ENCODE measurements around the gene AMIGO2. TPM values are rescaled to one million over a fixed set of nuclear protein-coding genes. Genes with fewer than 3 reads are reported as not detected.
A peak's percentile ranks its signal among the peaks of the same experiment; 100 is the strongest.

The AMIGO2 gene
- total and polyA plus RNA-seq, 2 donors (not counting 1 experiment from before 2014, with no cell fraction given) = 6.9 to 12.4 TPM

GRCh38 chr12:47080725-47081502 lies 1.2 kb upstream of the AMIGO2 start:
- peak; percentile 38 to 84 for DNase-seq (ENCODE audit: low read depth in 2 of 2)
- no peak for TF ChIP-seq EZH2 (IDR thresholded peaks at IDR 0.05; ENCODE audit: low read length, missing control alignments)
- peak in 1 of 2 donors; percentile 5 for TF ChIP-seq CTCF (conservative IDR thresholded peaks at IDR 0.05 in 1 of 2, IDR thresholded peaks at IDR 0.05 in 1 of 2; ENCODE audit: low read depth in 1 of 2, low read length in 2 of 2)

GRCh38 chr12:47079981-47080724 lies 394 bp upstream of the AMIGO2 start:
- no peak for TF ChIP-seq CTCF (conservative IDR thresholded peaks at IDR 0.05 in 1 of 2, IDR thresholded peaks at IDR 0.05 in 1 of 2; ENCODE audit: low read depth in 1 of 2, low read length in 2 of 2)
- TF ChIP-seq EZH2 (IDR thresholded peaks at IDR 0.05; ENCODE audit: low read length, missing control alignments) = no peak
- Histone ChIP-seq H3K4me2 (ENCODE audit: extremely low read depth, insufficient read depth, low read length) (peak overlapping the region; percentile 99), H4K20me1 (ENCODE audit: control insufficient read depth, extremely low read depth, insufficient read depth, low read length) (no peaks in the 10 kb centered on the region), H3K9me3 (ENCODE audit: control insufficient read depth, insufficient read depth, low read depth, low read length) (no peaks in the 10 kb centered on the region), H2AFZ (ENCODE audit: low read length) (peak overlapping the region; percentile 94), H3K36me3 (ENCODE audit: control insufficient read depth, insufficient read depth, low read length) (no peaks in the 10 kb centered on the region), H3K4me3 (replicated peaks in 1 of 4; ENCODE audit: control extremely low read depth in 1 of 4, insufficient read depth in 1 of 4, low read depth in 3 of 4, low read length in 4 of 4) (peak overlapping the region; percentile 69 to 75 (median 72)), H3K27me3 (ENCODE audit: control insufficient read depth, insufficient read depth, low read length) (no peaks in the 10 kb centered on the region), H3K79me2 (ENCODE audit: control insufficient read depth, insufficient read depth, low read length) (peaks cover 7% of the 10 kb centered on the region), H3K4me1 (ENCODE audit: control insufficient read depth, extremely low read depth, insufficient read depth, low read length) (peaks cover 14% of the 10 kb centered on the region), H3K9ac (ENCODE audit: insufficient read depth, low read length) (peak overlapping the region; percentile 60), H3K27ac (ENCODE audit: insufficient read depth, low read length) (peak overlapping the region; percentile 77)
- DNase-seq (ENCODE audit: low read depth in 2 of 2) = peak; percentile 61 to 75

More at GRCh38 chr12:47080725-47081502, 1.2 kb upstream of the AMIGO2 start:
- Histone ChIP-seq H4K20me1 (ENCODE audit: control insufficient read depth, extremely low read depth, insufficient read depth, low read length) (no peaks in the 10 kb centered on the region), H3K4me2 (ENCODE audit: extremely low read depth, insufficient read depth, low read length) (peak overlapping the region; percentile 99), H3K4me3 (replicated peaks in 1 of 4; ENCODE audit: control extremely low read depth in 1 of 4, insufficient read depth in 1 of 4, low read depth in 3 of 4, low read length in 4 of 4) (peak overlapping the region; percentile 69 to 75 (median 72)), H3K27ac (ENCODE audit: insufficient read depth, low read length) (peak overlapping the region; percentile 77), H3K36me3 (ENCODE audit: control insufficient read depth, insufficient read depth, low read length) (no peaks in the 10 kb centered on the region), H3K9ac (ENCODE audit: insufficient read depth, low read length) (peak overlapping the region; percentile 60), H3K79me2 (ENCODE audit: control insufficient read depth, insufficient read depth, low read length) (peaks cover 7% of the 10 kb centered on the region), H3K9me3 (ENCODE audit: control insufficient read depth, insufficient read depth, low read depth, low read length) (no peaks in the 10 kb centered on the region), H2AFZ (ENCODE audit: low read length) (peak overlapping the region; percentile 94), H3K27me3 (ENCODE audit: control insufficient read depth, insufficient read depth, low read length) (no peaks in the 10 kb centered on the region), H3K4me1 (ENCODE audit: control insufficient read depth, extremely low read depth, insufficient read depth, low read length) (peaks cover 15% of the 10 kb centered on the region)

All from fibroblast of lung (primary cell).